Dermis microvascular lymphatic vessel endothelial cell (primary cell): Measurements from ENCODE around the gene DMGDH. TPM values are rescaled to one million over a fixed set of nuclear protein-coding genes. Genes with fewer than 3 reads are reported as not detected.
A peak's percentile ranks its signal among the peaks of the same experiment; 100 is the strongest.

ENCODE experiments used
- DNase-seq, 2 donors: peaks; one replicate each; pipeline versions ENCODE4 v3.0.0 to v3.0.0-alpha.2; 2010; ENCODE audit warnings: low read depth in 2 of 2
- total RNA-seq: library from RNA; depleted of rRNA; stranded (reverse); fragments of >200 nt; gene quantifications from 2 replicates; pipeline ENCODE4 v1.2.1, GENCODE V29; 2014

DMGDH gene
- 0.51 and 0.76 TPM in 2 replicates for total RNA-seq

GRCh38 chr5:79069488-79070349 lies at the start of gene DMGDH, which contains the start of gene BHMT2:
Gene DMGDH (minus strand): TSS chr5:79069674. CDS start chr5:79069620, 54 bp downstream.
Gene BHMT2 (plus strand): TSS chr5:79069767. CDS start chr5:79069783, 16 bp downstream.
- DNase-seq: peak in 1 of 2 donors; percentile 3

DNA sequence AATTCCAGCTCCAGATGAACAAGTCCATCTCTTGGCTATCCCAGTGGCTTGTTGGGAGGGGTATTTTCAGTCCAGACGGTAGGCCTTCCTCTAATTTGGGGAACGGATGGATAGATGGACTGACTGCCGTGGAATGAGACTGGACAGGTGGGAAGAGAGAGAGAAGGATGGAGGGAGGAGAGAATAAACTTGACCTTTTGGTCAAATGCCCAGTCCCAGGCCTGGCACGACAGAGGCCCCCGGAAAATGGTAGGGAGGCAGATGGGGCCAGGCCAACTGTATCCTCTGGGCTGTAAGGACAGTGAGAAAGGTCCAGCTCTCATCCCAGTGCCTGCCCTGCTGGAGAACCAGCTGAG lies 43.2 kb upstream of the DMGDH start:
- no peak for DNase-seq

DNA sequence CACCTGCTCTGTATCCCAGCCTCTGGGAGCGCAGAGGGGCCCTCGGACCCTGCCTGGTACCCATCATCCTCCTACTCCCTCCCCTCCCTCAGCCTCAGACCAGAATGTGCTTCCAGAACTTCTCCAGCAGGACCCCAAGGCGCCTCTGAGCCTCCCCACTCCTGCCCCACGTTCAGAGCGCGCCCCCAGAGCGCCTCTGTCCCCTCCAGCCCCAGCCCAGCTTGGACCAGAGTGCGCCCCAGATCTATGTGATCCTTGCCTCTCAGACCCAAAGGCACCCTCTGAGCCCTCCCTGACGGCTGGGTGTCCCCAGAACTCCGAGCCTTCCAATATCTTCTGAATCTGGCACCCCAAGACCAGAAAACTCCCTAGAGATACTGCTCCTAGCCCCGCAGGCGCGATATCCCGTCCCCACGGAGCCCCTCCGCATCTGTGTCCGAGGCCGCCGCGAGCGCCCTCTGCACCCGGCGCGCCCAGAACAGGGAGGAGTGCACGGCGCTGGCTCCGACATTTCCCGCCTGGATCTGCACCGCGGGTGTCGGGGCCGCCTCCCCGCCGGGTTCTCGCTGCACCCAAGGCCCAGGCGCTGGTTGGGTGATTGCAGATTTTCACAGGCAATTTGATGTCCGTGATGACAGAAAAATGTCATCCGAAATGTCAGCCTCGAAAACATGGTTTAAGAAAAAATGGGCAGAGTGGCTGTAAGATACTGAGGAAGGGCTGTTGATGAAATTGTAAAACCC lies 42.7 kb upstream of the DMGDH start:
- no peak for DNase-seq

GRCh38 chr5:79111387-79111959 lies 42.0 kb upstream of the DMGDH start, which contains the start of gene BHMT:
Gene BHMT (plus strand): TSS chr5:79111809. CDS start chr5:79111886, 77 bp downstream.
- DNase-seq: no peak

DNA sequence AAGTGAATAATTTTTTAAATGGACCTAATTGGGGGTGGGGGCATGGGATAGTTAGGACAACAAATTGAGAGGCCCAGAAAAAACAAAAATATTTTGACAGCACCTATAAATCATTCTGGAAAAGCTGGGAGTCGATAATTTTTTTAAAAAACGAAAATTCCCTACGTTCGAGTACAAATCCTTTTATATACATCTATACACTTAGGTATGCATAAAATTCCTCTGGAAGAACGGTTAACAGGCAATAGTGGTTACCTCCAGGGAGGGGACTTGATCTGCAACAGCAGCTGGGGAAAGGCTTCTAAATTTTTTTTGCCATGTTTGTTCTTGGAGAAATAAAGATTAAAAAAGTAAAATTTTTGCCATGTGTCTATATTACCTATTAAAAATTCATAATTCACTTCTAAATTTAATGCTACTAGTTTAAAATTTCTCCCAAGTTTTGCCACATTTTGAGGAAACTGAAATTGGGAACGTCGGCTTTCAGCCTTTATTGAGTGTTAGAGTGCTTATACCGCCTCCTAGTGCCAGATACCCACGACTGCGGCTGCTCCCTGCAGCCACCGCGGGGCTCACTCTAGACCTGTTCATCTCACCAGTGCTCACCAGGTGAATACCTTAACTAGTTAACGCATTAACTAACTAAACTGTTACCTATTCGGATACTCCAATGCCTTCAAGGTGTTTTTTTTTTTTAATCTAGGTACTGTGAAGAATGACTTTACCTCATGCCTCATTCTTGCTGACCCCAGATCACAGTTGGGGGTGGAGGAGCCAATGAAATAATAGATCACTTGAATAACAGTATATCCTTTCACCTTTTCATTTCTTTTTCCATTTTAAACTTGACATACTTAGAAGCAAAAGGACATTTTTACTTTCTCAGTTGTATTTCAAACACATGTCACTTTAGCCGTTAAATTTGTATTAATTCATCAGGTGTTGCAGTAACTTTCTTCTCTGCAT lies 40.3 kb upstream of the DMGDH start:
- peak in 1 of 2 donors; percentile 20 for DNase-seq

GRCh38 chr5:79108792-79109191 lies 39.3 kb upstream of the DMGDH start:
- no peak for DNase-seq

- DNase-seq: no peak
These were observed 38.6 kb upstream of the DMGDH start for GRCh38 chr5:79108086-79108485.

DNA sequence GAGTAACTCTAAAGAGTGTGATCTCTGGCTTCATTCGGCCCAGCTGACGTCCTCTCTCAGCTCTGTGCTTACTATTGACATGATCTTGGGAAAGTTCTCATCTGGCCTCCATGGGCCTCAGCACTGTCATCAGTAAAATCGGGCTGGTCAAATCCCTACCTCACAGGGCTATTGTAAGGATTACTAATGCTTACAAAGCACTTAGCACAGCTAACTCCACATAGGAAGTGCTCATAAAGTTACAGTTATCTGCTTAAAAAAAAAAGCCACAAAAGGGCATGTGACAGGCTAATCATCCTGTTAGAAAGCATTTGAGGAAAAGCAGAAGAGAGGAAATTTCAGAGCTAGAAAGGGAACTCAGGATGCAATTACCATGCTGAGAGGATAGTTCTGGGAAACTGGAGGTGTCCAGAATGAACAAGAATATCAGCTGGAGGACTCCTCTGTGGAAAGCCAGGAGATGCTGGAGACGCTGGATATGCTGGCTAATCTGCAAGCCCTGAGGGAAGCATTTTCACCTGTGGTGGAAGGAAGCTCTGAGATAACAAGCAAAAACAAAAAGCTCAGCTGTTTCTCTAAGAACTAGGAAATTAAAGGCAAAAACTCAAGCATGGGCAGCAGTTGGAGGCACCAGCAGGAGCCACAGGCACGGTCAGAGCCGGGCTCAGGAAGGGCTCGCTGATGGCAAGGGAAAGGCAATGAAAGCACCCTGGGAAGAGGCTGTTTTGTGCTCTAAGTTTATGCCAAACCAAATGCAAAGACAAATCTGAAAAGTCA lies 37.7 kb upstream of the DMGDH start:
- no peak for DNase-seq

DNA sequence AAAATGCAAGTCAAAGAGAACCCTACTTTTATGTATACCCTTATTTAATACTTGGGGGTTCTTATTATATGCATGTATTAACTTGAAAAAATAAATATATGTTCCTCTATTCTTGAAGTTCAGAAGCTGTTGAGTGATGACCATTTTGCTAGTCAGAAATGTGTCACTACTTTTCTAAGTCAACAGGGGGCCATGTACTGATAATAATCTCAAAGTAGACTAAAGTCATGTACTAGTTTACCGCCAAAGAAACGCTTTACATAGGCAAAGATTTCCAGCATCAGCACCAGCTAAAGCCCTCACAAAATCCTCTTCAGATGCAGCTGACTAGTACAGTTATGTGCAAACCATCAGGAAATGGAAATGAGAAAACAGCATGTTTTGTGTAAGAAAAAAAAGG lies 36.4 kb upstream of the DMGDH start:
- DNase-seq: no peak

GRCh38 chr5:79093762-79094161 lies 24.3 kb upstream of the DMGDH start:
- DNase-seq: no peak

DNA sequence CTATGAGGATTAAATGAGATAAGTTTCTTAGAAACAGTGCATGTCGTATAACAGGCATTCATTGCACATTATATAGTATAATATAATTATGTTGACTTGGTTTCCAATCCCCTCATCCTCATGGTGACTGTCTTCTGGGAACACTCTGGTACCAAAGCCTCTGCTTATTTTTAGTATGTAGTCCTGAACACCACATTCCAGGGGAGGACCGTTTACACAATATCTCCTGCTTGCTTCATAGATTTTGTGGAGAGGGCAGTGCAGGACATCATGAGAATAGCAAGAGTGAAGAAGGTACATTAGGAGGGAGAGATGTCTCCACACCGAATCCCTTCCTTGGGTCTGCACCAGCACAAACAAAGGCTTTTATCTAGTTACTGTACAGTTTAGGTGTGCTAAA lies 21.6 kb upstream of the DMGDH start:
- no peak for DNase-seq

DNA sequence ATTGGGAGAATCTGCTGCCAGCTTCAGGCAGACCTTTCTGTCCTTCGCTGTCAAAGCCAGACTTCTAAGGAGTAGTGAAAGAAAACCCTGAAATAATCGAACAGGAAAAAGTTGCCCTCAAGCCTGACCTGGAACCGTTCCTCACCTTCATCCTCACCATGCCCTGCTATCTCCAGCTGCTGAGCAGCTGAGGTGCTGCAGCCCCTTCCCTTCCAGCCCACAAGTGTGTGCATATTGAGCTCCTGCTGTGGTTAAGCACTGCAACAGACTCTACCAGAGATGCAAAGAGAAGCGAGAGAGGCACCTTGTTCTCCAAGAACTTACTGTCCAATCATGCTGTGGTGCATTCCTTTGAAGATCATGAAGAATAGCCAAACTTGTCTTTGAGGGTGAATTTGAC lies 19.0 kb upstream of the DMGDH start:
- DNase-seq: no peak

DNA sequence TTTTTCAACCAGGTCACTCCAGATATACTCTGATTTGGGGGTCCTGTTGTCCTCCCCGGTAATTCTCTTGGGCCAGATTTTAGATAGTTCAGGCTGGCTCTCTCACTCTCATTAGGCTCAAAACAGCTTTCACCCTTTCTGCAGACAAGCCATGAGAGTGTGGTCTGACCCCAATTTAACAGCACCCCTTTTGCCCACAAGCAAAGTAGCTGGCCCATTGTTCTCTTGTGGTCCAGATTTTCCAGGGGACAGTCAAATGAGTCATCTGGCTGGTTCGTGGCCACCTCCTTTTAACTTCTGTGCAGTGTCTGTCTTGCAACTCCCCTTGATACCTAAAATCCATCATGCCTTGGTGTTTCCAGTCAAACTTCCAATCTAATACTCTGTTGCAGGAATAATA lies 16.6 kb upstream of the DMGDH start:
- DNase-seq: no peak

DNA sequence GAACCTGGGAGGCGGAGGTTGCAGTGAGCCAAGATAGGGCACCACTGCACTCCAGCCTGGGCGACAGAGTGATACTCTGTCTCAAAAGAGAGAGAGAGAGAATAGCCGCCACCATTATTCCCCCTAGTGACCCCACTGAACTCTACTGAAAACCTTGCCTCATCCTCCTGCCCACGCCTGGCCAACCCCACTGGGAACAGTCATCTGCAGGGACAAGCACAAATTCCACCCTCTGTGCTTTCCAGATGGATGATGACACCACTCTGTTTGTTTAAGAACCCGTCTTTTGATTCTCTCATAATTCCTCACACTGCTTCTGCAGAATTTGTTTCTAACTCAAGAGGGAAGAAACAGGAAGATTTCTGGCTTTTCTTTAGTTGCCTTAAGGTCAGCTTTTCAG lies 12.3 kb upstream of the DMGDH start:
- no peak for DNase-seq

DNA sequence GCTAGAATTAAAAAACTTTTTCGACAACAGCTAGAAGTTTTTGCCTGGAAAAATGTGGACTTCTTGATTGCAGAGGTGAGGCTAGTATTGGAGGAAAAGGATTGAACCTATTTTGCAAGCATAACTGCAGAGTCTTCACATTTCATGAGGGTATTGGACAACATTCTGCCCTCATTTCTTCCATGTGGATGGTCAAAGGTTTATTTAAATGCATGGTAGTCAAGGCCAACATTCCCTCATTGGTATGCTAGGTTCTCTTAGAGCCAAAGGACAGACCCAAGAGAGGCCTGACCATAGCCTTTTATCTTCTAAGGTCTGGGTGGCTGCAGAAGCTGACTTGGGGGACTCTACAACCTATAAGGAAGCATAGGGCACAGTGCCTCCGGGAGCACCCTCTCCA lies 11.3 kb upstream of the DMGDH start:
- DNase-seq: no peak

DNA sequence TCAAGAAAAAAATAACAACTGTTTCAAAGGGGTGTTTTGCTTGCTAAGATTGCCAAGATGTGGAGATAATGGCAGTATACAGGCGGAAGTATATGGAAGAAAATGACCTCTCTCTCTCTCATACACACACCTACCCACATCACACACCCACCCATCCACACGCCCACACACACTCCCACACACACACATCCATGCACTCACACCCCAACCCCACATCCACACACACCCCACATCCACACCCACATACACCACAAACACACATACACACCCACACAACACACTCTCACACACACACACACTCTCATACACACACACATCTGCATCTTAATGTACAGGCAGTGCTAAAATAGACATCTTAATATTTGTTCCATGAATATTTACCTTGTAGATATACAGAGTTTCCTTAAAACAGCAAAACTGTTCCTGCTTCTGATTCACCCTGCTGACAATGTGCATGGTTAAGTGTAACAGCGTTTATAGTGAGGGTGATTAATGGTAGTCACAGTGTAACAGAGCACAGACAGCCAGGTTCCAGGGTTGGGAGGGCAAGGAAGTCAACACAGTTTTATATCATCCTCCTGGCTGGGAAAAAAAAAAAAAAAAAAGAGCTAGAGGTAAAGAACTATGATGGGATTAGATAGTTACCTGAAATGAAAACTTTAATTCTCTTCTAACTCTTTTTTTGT lies 8.3 kb upstream of the DMGDH start:
- no peak for DNase-seq

- DNase-seq: peak; percentile 11 to 21
These were observed 7.3 kb upstream of the DMGDH start for GRCh38 chr5:79076819-79077218.

DNA sequence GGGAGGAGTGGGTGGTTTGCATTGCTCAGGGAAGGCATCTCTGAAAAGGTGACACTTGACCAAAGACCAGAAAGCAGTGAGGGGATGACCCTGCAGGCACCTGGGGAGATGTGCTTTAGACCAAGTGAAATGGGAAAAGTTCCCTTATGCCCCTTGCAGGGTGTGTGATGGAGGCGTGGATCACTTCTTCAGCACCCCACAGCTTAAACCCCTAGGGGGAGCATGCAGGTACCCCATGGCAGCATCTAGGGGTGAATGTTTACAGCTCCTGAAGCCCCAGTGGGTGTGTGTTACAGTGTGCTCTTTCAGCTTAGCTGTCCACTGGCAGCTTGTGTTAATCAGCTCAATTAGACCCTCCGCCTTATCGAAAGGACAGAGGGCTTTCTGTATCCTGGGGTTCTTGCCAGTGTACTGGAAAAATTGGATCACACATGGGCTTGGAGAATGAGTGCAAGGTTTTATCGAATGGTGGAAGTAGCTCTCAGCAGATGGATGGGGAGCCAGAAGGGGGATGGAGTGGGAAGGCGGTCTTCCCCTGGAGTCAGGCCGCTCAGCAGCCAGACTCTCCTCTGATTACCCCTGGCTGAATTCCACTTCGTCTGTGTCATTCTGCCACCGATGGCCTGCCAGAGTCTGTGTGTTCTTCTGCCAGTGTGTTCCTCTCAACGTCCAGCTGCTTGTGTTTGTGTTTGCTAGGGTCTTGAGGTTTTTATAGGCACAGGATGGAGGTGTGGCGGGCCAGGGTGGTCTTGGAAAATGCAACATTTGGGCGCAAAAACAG lies 6.4 kb upstream of the DMGDH start:
- no peak for DNase-seq

- DNase-seq: peak; percentile 22 to 42
These were observed 5.2 kb upstream of the DMGDH start for GRCh38 chr5:79074641-79075040.
